SK-N-SH (cell line): Measurements from ENCODE around the gene TYSND1. TPM values are rescaled to one million over a fixed set of nuclear protein-coding genes. Genes with fewer than 3 reads are reported as not detected.

ENCODE experiments used
- CTCF ChIA-PET: fragments of 300-600, 350-600 bp; formaldehyde crosslinking; extraction: SDS; loops from one replicate; lab custom pipeline; 2021; lab: Yijun Ruan, JAX
- POLR2A ChIA-PET: fragments of 350-600 bp; sonication (Branson Sonifier 250); formaldehyde crosslinking; extraction: SDS; loops from one replicate; lab custom pipeline; 2020; ENCODE audit warnings: antibody characterized with exemption, inconsistent platforms; lab: Yijun Ruan, JAX
- DNase-seq: peaks from one replicate; pipeline ENCODE4 v3.0.0; 2012
- H2AFZ ChIP-seq: fragments of 200-600 bp; sonication (generic); 2 replicates; pipeline ENCODE4 v1.8.1; 2016; ENCODE audit warnings: antibody characterized with exemption, mild to moderate bottlenecking, low read depth
- H3F3A ChIP-seq: fragments of 200-600 bp; sonication (generic); replicated peaks from 2 replicates; pipeline ENCODE3; 2016; ENCODE audit warnings: antibody characterized with exemption, mild to moderate bottlenecking; ENCODE audit not compliant: insufficient read depth
- H3K27ac ChIP-seq, 2 experiments: fragments of 200-500 bp in 1 of 2; fragments of 200-600 bp in 1 of 2; sonication (Bioruptor generic) in 1 of 2; sonication (generic), shearing (Covaris generic) in 1 of 2; 2 replicates each; pipeline versions ENCODE4 v1.5.1 to v1.6.1; 2014 to 2016; ENCODE audit warnings: low read depth in 2 of 2, inconsistent platforms in 1 of 2, low read length in 1 of 2, mild to moderate bottlenecking in 1 of 2, mixed read lengths in 1 of 2
- H3K27me3 ChIP-seq: fragments of 200-600 bp; sonication (generic), shearing (Covaris generic); 2 replicates; pipeline ENCODE4 v1.6.1; 2016; ENCODE audit warnings: mixed run types; ENCODE audit not compliant: insufficient read depth
- H3K36me3 ChIP-seq, 2 experiments: fragments of 200-500 bp in 1 of 2; fragments of 200-600 bp in 1 of 2; sonication (Bioruptor generic) in 1 of 2; sonication (generic) in 1 of 2; replicated peaks in 1 of 2; 2 replicates each; pipeline versions ENCODE3 to v1.5.1; 2014 to 2016; ENCODE audit warnings: low read length in 1 of 2, mild to moderate bottlenecking in 1 of 2; ENCODE audit not compliant: insufficient read depth in 2 of 2, control insufficient read depth in 1 of 2
- H3K4me1 ChIP-seq, 2 experiments: fragments of 200-500 bp in 1 of 2; fragments of 200-600 bp in 1 of 2; sonication (Bioruptor generic) in 1 of 2; sonication (generic), shearing (Covaris generic) in 1 of 2; 2 replicates each; pipeline versions ENCODE4 v1.5.1 to v1.6.1; 2014 to 2016; ENCODE audit warnings: low read depth in 1 of 2, low read length in 1 of 2, mixed run types in 1 of 2; ENCODE audit not compliant: insufficient read depth in 2 of 2, control insufficient read depth in 1 of 2
- H3K4me2 ChIP-seq: fragments of 200-600 bp; sonication (generic), shearing (Covaris generic); 2 replicates; pipeline ENCODE4 v1.6.1; 2017; ENCODE audit warnings: mixed run types
- H3K4me3 ChIP-seq, 2 experiments: fragments of 200-500 bp in 1 of 2; fragments of 200-600 bp in 1 of 2; sonication (Bioruptor generic) in 1 of 2; sonication (generic), shearing (Covaris generic) in 1 of 2; 2 replicates each; pipeline versions ENCODE4 v1.5.1 to v1.8.1; 2014 to 2016; ENCODE audit warnings: low read depth in 2 of 2, inconsistent platforms in 1 of 2, low read length in 1 of 2, mild to moderate bottlenecking in 1 of 2, mixed read lengths in 1 of 2, moderate library complexity in 1 of 2
- H3K79me2 ChIP-seq: fragments of 200-600 bp; sonication (generic); 2 replicates; pipeline ENCODE4 v1.8.1; 2017; ENCODE audit warnings: mild to moderate bottlenecking; ENCODE audit not compliant: insufficient read depth
- H3K9ac ChIP-seq: fragments of 200-600 bp; sonication (generic); 2 replicates; pipeline ENCODE4 v1.6.1; 2017; ENCODE audit warnings: mixed run types
- H3K9me2 ChIP-seq: fragments of 200-600 bp; sonication (generic); 2 replicates; pipeline ENCODE4 v1.6.1; 2017; ENCODE audit warnings: mixed run types
- H3K9me3 ChIP-seq: fragments of 200-600 bp; sonication (generic); 2 replicates; pipeline ENCODE4 v1.6.1; 2017; ENCODE audit warnings: mixed run types, mild to moderate bottlenecking, moderate library complexity
- H4K20me1 ChIP-seq: fragments of 200-600 bp; sonication (generic); 2 replicates; pipeline ENCODE4 v1.6.1; 2017; ENCODE audit warnings: mild to moderate bottlenecking, mixed run types; ENCODE audit not compliant: insufficient read depth
- CHD2 ChIP-seq: fragments of 150-350 bp; IDR thresholded peaks from 2 replicates; pipeline ENCODE4 v1.6.1; 2018; ENCODE audit warnings: low read length; ENCODE audit not compliant: partially characterized antibody
- CTCF ChIP-seq: fragments of 200-600 bp; sonication (generic); IDR thresholded peaks from 2 replicates; pipeline ENCODE4 v1.6.1; 2017; ENCODE audit warnings: antibody characterized with exemption, mild to moderate bottlenecking, moderate library complexity
- ELF1 ChIP-seq: IDR thresholded peaks from 2 replicates; pipeline ENCODE4 v1.4.0; 2012
- EZH2phosphoT487 ChIP-seq: fragments of 200-600 bp; sonication (generic); IDR thresholded peaks from 2 replicates; pipeline ENCODE4 v1.6.1; 2017; ENCODE audit warnings: low read depth, mixed run types, mild to moderate bottlenecking, antibody characterized with exemption, moderate library complexity, borderline replicate concordance
- GATA2 ChIP-seq: sonication (generic); formaldehyde crosslinking; IDR thresholded peaks from 2 replicates; pipeline ENCODE4 v1.5.0; 2020; ENCODE audit warnings: mild to moderate bottlenecking, missing genetic modification reagents
- JUND ChIP-seq: IDR thresholded peaks from 2 replicates; pipeline ENCODE4 v1.4.0; 2012
- RAD21 ChIP-seq: IDR thresholded peaks from 2 replicates; pipeline ENCODE4 v1.6.1; 2012; ENCODE audit warnings: mild to moderate bottlenecking, low read length
- RFX5 ChIP-seq: IDR thresholded peaks from 2 replicates; pipeline ENCODE4 v1.6.1; 2012; ENCODE audit warnings: mild to moderate bottlenecking, improper control_type of control experiment, low read length
- RXRA ChIP-seq: IDR thresholded peaks from 2 replicates; pipeline ENCODE4 v1.4.0; 2012; ENCODE audit warnings: low read depth, mild to moderate bottlenecking, borderline replicate concordance
- SIN3A ChIP-seq: IDR thresholded peaks from 2 replicates; pipeline ENCODE4 v1.6.1; 2012; ENCODE audit warnings: low read depth, mild to moderate bottlenecking, low read length, moderate library complexity, borderline replicate concordance
- SMC3 ChIP-seq: IDR thresholded peaks from 2 replicates; pipeline ENCODE4 v1.6.1; 2012; ENCODE audit warnings: low read depth, low read length, improper control_type of control experiment
- TCF12 ChIP-seq: IDR thresholded peaks from 2 replicates; pipeline ENCODE4 v1.4.0; 2012
- TEAD4 ChIP-seq: IDR thresholded peaks from 2 replicates; pipeline ENCODE4 v1.4.0; 2012; ENCODE audit warnings: mild to moderate bottlenecking, borderline replicate concordance; ENCODE audit not compliant: insufficient read depth
- ZBTB33 ChIP-seq: IDR thresholded peaks from 2 replicates; pipeline ENCODE4 v1.4.0; 2012; ENCODE audit warnings: low read depth, borderline replicate concordance
- WGBS: methylation state at CpG from one replicate; pipeline ENCODE4 v1.1.6; 2017; ENCODE audit warnings: low lambda C conversion rate; 5-methylcytosine and 5-hydroxymethylcytosine counted together
- polyA plus RNA-seq, 3 experiments: library from polyadenylated mRNA; depleted of rRNA; stranded (reverse); fragments of >200 nt; gene quantifications; 2 replicates each; pipeline ENCODE4 v1.2.3, GENCODE V29; 2012
- TF ChIP-seq, protein P1 (sequence below): fragments of 150-350 bp; IDR thresholded peaks from 2 replicates; pipeline ENCODE4 v1.6.1; 2017; ENCODE audit warnings: antibody characterized with exemption, low read length, low read depth, borderline replicate concordance
- TF ChIP-seq, protein P2 (sequence below): IDR thresholded peaks from 2 replicates; pipeline ENCODE4 v1.4.0; 2012; ENCODE audit warnings: low read depth
- TF ChIP-seq, protein P3 (sequence below): fragments of 150-350 bp; IDR thresholded peaks from 2 replicates; pipeline ENCODE4 v1.6.1; 2016; ENCODE audit warnings: mild to moderate bottlenecking, low read depth, low read length

The TYSND1 gene
- polyA plus RNA-seq, 1 of the 3 experiments (the other 2 are of a cell fraction) = 7.4 TPM

DNA sequence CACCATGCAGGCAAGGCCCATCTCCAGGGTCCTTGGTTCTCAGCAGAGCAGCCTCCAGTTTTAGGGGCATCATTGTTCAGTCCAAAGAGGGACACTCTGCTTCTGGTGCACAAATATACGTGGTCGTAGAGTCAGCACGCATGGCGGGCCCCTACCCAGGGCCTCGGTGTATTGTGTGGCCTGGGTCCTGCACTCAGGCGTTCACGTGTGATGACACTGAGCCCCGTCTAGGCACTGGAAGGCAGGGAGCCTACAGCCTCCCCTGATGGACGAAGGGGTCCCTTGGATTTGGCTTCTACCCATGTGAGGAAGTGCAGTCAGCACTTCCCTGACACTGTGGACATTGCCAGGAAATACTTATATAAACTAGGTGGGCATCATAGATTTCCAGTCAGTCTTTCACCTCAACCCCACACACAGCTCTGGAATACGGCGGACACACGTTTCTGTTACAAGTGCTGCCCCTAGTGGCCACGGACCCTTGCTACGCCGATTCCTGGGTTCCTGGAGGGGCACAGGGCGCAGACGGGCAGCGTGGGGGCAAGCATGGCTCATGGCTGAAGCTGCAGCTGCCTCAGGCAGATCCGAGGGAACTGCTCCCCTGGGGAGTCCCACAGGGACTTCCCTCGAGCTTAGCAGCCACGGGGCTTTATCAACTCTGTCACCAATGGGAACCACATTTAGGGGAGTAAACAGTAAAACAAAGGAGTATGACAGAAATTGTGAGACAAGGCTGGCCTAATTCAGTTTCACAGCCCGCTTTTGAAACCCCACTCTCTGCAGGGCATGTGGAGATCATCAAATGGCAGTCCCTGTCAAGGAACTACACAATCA, 39.3 kb downstream of the TYSND1 start (continued):
- TF ChIP-seq ZBTB33 (0 out of 2 replicates have a peak, but pooled peaks have one; percentile 22), CTCF (peak; percentile 55), RFX5 (no peak), SMC3 (no peak), RAD21 (peak; percentile 24), CHD2 (no peak), GATA2 (CRISPR knock-in tag) (no peak)
- TF ChIP-seq, protein P1, sequence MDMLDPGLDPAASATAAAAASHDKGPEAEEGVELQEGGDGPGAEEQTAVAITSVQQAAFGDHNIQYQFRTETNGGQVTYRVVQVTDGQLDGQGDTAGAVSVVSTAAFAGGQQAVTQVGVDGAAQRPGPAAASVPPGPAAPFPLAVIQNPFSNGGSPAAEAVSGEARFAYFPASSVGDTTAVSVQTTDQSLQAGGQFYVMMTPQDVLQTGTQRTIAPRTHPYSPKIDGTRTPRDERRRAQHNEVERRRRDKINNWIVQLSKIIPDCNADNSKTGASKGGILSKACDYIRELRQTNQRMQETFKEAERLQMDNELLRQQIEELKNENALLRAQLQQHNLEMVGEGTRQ = no peak
- TF ChIP-seq, protein P2, sequence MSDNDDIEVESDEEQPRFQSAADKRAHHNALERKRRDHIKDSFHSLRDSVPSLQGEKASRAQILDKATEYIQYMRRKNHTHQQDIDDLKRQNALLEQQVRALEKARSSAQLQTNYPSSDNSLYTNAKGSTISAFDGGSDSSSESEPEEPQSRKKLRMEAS = no peak
- TF ChIP-seq, protein P3, sequence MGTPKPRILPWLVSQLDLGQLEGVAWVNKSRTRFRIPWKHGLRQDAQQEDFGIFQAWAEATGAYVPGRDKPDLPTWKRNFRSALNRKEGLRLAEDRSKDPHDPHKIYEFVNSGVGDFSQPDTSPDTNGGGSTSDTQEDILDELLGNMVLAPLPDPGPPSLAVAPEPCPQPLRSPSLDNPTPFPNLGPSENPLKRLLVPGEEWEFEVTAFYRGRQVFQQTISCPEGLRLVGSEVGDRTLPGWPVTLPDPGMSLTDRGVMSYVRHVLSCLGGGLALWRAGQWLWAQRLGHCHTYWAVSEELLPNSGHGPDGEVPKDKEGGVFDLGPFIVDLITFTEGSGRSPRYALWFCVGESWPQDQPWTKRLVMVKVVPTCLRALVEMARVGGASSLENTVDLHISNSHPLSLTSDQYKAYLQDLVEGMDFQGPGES = no peak

GRCh38 chr10:70101668-70102067, 44.8 kb downstream of the TYSND1 start:
- no peaks in the 10 kb centered on the region for H3K79me2 ChIP-seq
- H3K4me1 ChIP-seq = no peaks in the 10 kb centered on the region; a peak in 1 of 4 replicates
- H3K27me3 ChIP-seq = no peaks in the 10 kb centered on the region
- 76% methylated on average over 3 of the region's 3 CpGs for WGBS
- POLR2A ChIA-PET = no interaction called here
- H3K4me3 ChIP-seq = no peak overlapping the region
- no peaks in the 10 kb centered on the region for H4K20me1 ChIP-seq
- no peaks in the 10 kb centered on the region for H3K9me3 ChIP-seq
- no peak overlapping the region for H3K4me2 ChIP-seq
- H3K9me2 ChIP-seq = no peaks in the 10 kb centered on the region
- no peak overlapping the region for H2AFZ ChIP-seq
- CTCF ChIA-PET = interaction anchor here (1.8 to 16.8 kb wide), 2 partner anchors 16 to 44 kb away, joined by 5 to 184 read pairs; partner anchors contain the start of gene TYSND1
- no peak overlapping the region for H3K9ac ChIP-seq
- H3K27ac ChIP-seq = no peak overlapping the region
- no peak for DNase-seq
- peaks cover 9 to 38% of the 10 kb centered on the region in 2 experiments for H3K36me3 ChIP-seq
- no peaks in the 10 kb centered on the region for H3F3A ChIP-seq
- TF ChIP-seq EZH2phosphoT487 (no peak), RAD21 (no peak), TCF12 (no peak), TEAD4 (no peak), SIN3A (no peak), JUND (no peak), ELF1 (no peak), CTCF (no peak), RXRA (no peak), GATA2 (CRISPR knock-in tag) (no peak)
- TF ChIP-seq, protein P3 = no peak
